Fibroblast of lung (primary cell): Measurements from ENCODE around the gene ZPR1. TPM values are rescaled to one million over a fixed set of nuclear protein-coding genes. Genes with fewer than 3 reads are reported as not detected.
A peak's percentile ranks its signal among the peaks of the same experiment; 100 is the strongest.
"Not testable (repeated sequence)": the region's sequence is repeated elsewhere in the genome, so short reads cannot be mapped to it uniquely, and the experiment has no call there.

Experiments
- DNase-seq, 2 donors: peaks; one replicate each; pipeline versions ENCODE4 v3.0.0 to v3.0.0-alpha.2; 2010; ENCODE audit warnings: low read depth in 2 of 2
- H2AFZ ChIP-seq: 2 replicates; pipeline ENCODE4 v1.5.1; 2012; ENCODE audit warnings: low read length, control low read depth, inconsistent platforms
- H3K27ac ChIP-seq: 2 replicates; pipeline ENCODE4 v1.5.1; 2011; ENCODE audit warnings: low read length, control low read depth; ENCODE audit not compliant: insufficient read depth
- H3K27me3 ChIP-seq: 2 replicates; pipeline ENCODE4 v1.5.1; 2011; ENCODE audit warnings: mild to moderate bottlenecking, low read length; ENCODE audit not compliant: control insufficient read depth, insufficient read depth
- H3K36me3 ChIP-seq: 2 replicates; pipeline ENCODE4 v1.5.1; 2011; ENCODE audit warnings: low read length; ENCODE audit not compliant: control insufficient read depth, insufficient read depth
- H3K4me1 ChIP-seq: 2 replicates; pipeline ENCODE4 v1.5.1; 2011; ENCODE audit warnings: low read length; ENCODE audit not compliant: control insufficient read depth, insufficient read depth; ENCODE audit errors: extremely low read depth
- H3K4me2 ChIP-seq: 2 replicates; pipeline ENCODE4 v1.5.1; 2011; ENCODE audit warnings: low read length, control low read depth; ENCODE audit not compliant: insufficient read depth; ENCODE audit errors: extremely low read depth
- H3K4me3 ChIP-seq, 4 experiments: fragments of 200-600 bp in 1 of 4; sonication (generic) in 1 of 4; replicated peaks in 1 of 4; 2 replicates each; pipeline ENCODE4 v1.5.1; 2011 to 2016; ENCODE audit warnings: low read length in 4 of 4, low read depth in 3 of 4, mild to moderate bottlenecking in 3 of 4, control low read depth in 2 of 4, inconsistent platforms in 1 of 4, mixed read lengths in 1 of 4; ENCODE audit not compliant: insufficient read depth in 1 of 4; ENCODE audit errors: control extremely low read depth in 1 of 4
- H3K79me2 ChIP-seq: 2 replicates; pipeline ENCODE4 v1.5.1; 2012; ENCODE audit warnings: mild to moderate bottlenecking, low read length, inconsistent platforms; ENCODE audit not compliant: control insufficient read depth, insufficient read depth
- H3K9ac ChIP-seq: 2 replicates; pipeline ENCODE4 v1.5.1; 2011; ENCODE audit warnings: mild to moderate bottlenecking, low read length, control low read depth; ENCODE audit not compliant: insufficient read depth
- H3K9me3 ChIP-seq: 2 replicates; pipeline ENCODE4 v1.5.1; 2012; ENCODE audit warnings: low read depth, low read length; ENCODE audit not compliant: control insufficient read depth, insufficient read depth
- H4K20me1 ChIP-seq: 2 replicates; pipeline ENCODE4 v1.5.1; 2011; ENCODE audit warnings: low read length; ENCODE audit not compliant: control insufficient read depth, insufficient read depth; ENCODE audit errors: extremely low read depth
- EZH2 ChIP-seq: IDR thresholded peaks from 2 replicates; pipeline ENCODE4 v1.5.1; 2012; ENCODE audit warnings: low read length, control low read depth, mild to moderate bottlenecking; ENCODE audit errors: missing control alignments
- polyA plus RNA-seq, 2 donors: library from polyadenylated mRNA; depleted of rRNA in 1 of 2; stranded (reverse) in 1 of 2; unstranded in 1 of 2; fragments of >200 nt; gene quantifications; 2 replicates each; pipeline ENCODE4 v1.2.1, GENCODE V29; 2011 to 2012; ENCODE audit warnings: missing spikeins in 1 of 2
- total RNA-seq: library from RNA; depleted of rRNA; stranded (reverse); fragments of >200 nt; gene quantifications from 2 replicates; pipeline ENCODE4 v1.2.1, GENCODE V29; 2014
- TF ChIP-seq, protein P1 (sequence below), 2 donors: IDR thresholded peaks in 1 of 2; conservative IDR thresholded peaks in 1 of 2; 1 replicate in 1 of 2; 2 replicates in 1 of 2; pipeline ENCODE4 v1.5.1; 2011 to 2012; ENCODE audit warnings: low read length in 2 of 2, control low read depth in 1 of 2, inconsistent platforms in 1 of 2, low read depth in 1 of 2, mild to moderate bottlenecking in 1 of 2

The ZPR1 gene
- total and polyA plus RNA-seq, 2 donors (not counting 1 experiment from before 2014, with no cell fraction given): 28.4 to 56.4 TPM

DNA sequence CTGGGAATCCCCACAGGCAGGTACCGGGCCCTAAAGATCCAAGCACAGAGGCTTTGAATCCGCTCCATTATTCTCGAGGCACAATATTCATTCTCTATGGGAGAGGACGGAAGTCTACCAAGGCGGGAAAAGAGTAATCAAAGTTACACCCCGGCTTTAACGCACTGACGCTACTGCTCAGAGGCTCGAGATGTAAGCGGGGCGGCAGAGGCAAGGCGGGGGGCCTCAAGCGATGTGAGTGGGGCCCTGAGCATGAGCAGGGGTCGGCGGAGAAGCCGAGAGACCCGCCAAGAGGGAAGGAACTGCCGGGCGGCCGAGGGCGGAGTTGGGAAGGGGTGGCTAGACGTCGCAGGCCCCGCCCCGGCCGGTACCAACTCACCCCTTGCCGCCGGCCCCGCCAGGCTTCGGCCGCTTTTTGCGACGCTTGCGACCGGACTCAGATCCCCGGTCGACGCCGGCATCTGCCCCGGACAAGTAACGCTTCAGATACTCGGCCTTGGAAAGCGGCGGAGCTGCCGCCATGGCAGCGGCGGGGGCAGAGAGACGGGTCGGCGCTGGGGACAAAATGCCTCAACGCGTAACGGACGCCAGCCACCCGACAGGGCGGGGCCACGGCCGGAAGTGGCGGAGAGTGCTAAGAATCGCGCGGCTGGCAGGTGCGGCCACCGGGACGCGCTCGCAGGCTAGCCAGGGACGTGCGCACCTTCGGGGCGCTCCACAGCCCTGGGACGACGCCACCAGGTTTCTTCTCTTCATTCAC, 15.2 kb downstream of the ZPR1 start, which contains the start of gene BUD13:
Gene BUD13 (minus strand): TSS at position 545 of the 760 bp plus-strand sequence. CDS start 23 bp downstream, at position 522.
- Histone ChIP-seq H3K79me2 (peaks cover 22% of the 10 kb centered on the region), H3K9me3 (no peaks in the 10 kb centered on the region), H4K20me1 (no peaks in the 10 kb centered on the region), H3K9ac (peak within 1 kb of the TSS; percentile 92), H3K27ac (peak within 1 kb of the TSS; percentile 95), H3K4me2 (peak within 1 kb of the TSS; percentile 96), H3K36me3 (peaks cover 3% of the 10 kb centered on the region), H2AFZ (peak within 1 kb of the TSS; percentile 87), H3K4me3 (peak within 1 kb of the TSS; percentile 93 to 99 (median 96)), H3K27me3 (no peaks in the 10 kb centered on the region), H3K4me1 (peaks cover 7% of the 10 kb centered on the region)
- peak; percentile 78 to 80 for DNase-seq
- TF ChIP-seq EZH2: no peak
- TF ChIP-seq, protein P1, sequence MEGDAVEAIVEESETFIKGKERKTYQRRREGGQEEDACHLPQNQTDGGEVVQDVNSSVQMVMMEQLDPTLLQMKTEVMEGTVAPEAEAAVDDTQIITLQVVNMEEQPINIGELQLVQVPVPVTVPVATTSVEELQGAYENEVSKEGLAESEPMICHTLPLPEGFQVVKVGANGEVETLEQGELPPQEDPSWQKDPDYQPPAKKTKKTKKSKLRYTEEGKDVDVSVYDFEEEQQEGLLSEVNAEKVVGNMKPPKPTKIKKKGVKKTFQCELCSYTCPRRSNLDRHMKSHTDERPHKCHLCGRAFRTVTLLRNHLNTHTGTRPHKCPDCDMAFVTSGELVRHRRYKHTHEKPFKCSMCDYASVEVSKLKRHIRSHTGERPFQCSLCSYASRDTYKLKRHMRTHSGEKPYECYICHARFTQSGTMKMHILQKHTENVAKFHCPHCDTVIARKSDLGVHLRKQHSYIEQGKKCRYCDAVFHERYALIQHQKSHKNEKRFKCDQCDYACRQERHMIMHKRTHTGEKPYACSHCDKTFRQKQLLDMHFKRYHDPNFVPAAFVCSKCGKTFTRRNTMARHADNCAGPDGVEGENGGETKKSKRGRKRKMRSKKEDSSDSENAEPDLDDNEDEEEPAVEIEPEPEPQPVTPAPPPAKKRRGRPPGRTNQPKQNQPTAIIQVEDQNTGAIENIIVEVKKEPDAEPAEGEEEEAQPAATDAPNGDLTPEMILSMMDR (conservative IDR thresholded peaks at IDR 0.05 in 1 of 2, IDR thresholded peaks at IDR 0.05 in 1 of 2; ENCODE audit: low read depth in 1 of 2, low read length in 2 of 2): no peak

DNA sequence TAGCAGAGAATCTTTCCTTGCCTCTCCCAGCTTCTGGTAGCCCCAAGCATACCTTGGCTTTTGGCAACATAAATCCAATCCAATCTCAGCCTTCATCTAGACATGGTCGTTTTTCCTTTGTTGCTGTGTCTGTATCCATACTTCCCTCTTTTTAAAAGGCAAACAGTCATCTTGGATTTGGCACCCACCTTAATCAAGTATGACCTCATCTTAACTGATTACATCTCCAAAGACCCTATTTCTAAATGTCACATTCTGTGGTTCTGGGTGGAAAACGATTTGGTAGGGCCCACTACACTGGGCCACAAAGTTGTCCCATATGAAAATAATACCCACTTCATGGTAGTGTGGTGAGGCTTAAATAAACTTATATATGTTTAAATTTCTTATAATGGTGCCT, 15.9 kb downstream of the ZPR1 start:
- H2AFZ ChIP-seq: no peak overlapping the region
- no peaks in the 10 kb centered on the region for H3K9me3 ChIP-seq
- H4K20me1 ChIP-seq: no peaks in the 10 kb centered on the region
- H3K36me3 ChIP-seq: peaks cover 3% of the 10 kb centered on the region
- peaks cover 7% of the 10 kb centered on the region for H3K4me1 ChIP-seq
- H3K4me2 ChIP-seq: peak overlapping the region; percentile 96
- peak in 1 of 2 donors; percentile 12 for DNase-seq
- no peak for TF ChIP-seq EZH2
- TF ChIP-seq, protein P1 (conservative IDR thresholded peaks at IDR 0.05 in 1 of 2, IDR thresholded peaks at IDR 0.05 in 1 of 2; ENCODE audit: low read depth in 1 of 2, low read length in 2 of 2): no peak
- H3K4me3 ChIP-seq: peak overlapping the region; percentile 93 to 99 (median 96)
- peaks cover 23% of the 10 kb centered on the region for H3K79me2 ChIP-seq
- peak overlapping the region; percentile 92 for H3K9ac ChIP-seq
- peak overlapping the region; percentile 95 for H3K27ac ChIP-seq
- no peaks in the 10 kb centered on the region for H3K27me3 ChIP-seq

DNA sequence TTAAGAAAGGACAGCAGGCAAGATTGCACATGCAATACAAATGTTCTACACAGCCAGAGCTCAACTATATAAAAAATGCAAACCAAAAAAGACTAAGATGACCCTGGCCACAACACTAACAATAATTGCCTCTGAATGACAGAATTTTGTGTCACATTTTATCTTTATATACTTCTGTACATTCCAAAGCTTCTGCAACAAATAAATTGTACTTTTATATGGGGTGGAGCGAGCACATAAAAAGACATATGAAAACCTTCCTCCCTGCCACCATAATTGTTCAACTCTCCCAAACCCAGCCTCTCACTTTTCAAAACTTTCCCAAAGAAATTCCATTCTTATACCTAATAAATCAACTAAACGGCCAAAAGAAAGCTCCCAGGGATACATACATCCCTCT, 25.7 kb downstream of the ZPR1 start:
- Histone ChIP-seq H4K20me1 (no peaks in the 10 kb centered on the region), H2AFZ (no peak overlapping the region)

DNA sequence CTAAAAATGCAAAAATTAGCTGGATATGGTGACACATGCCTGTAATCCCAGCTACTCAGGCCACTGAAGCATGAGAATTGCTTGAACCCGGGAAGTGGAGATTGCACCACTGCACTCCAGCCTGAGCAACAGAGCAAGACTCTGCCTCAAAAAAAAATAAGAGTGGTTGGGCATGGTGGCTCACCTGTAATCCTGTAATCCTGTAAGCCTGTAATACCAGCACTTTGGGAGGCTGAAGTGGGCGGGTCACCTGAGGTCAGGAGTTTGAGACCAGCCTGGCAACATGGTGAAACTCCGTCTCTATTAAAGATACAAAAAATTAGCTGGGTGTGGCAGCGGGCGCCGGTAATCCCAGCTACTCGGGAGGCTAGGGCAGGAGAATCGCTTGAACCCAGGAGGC, 31.8 kb downstream of the ZPR1 start:
- not testable (repeated sequence) for H3K4me2 ChIP-seq, H3K79me2 ChIP-seq, H3K4me3 ChIP-seq, H3K27me3 ChIP-seq, H3K4me1 ChIP-seq, H3K9me3 ChIP-seq, H4K20me1 ChIP-seq, H3K9ac ChIP-seq, H3K27ac ChIP-seq, DNase-seq, H3K36me3 ChIP-seq, H2AFZ ChIP-seq

More for the DNA sequence above, 25.7 kb downstream of the ZPR1 start:
- Histone ChIP-seq H3K9me3 (no peaks in the 10 kb centered on the region), H3K4me1 (no peaks in the 10 kb centered on the region), H3K79me2 (no peaks in the 10 kb centered on the region), H3K4me2 (no peak overlapping the region), H3K27ac (no peak overlapping the region), H3K36me3 (peaks cover 9% of the 10 kb centered on the region), H3K9ac (no peak overlapping the region), H3K27me3 (no peaks in the 10 kb centered on the region), H3K4me3 (no peak overlapping the region)
- DNase-seq: no peak
- no peak for TF ChIP-seq EZH2
- TF ChIP-seq, protein P1 (conservative IDR thresholded peaks at IDR 0.05 in 1 of 2, IDR thresholded peaks at IDR 0.05 in 1 of 2; ENCODE audit: low read depth in 1 of 2, low read length in 2 of 2): no peak
